ENCODE measurements around the gene RPS6KA5. TPM values are rescaled to one million over a fixed set of nuclear protein-coding genes. Genes with fewer than 3 reads are reported as not detected.
"Not testable (repeated sequence)": the region's sequence is repeated elsewhere in the genome, so short reads cannot be mapped to it uniquely, and the experiment has no call there.

The RPS6KA5 gene
- polyA plus RNA-seq, 4 donors, result 7.4 to 8.9 (median 7.8) TPM

GRCh38 chr14:90991690-90992443 is 68.6 kb downstream of the RPS6KA5 start:
- DNase-seq (ENCODE audit: low read depth in 4 of 4, low spot score in 3 of 4), result no peak

GRCh38 chr14:90990141-90990540 is 70.3 kb downstream of the RPS6KA5 start:
- DNase-seq (ENCODE audit: low read depth in 4 of 4, low spot score in 3 of 4), result no peak

- DNase-seq (ENCODE audit: low read depth in 4 of 4, low spot score in 3 of 4), result no peak
These were observed 73.3 kb downstream of the RPS6KA5 start for GRCh38 chr14:90987140-90987539.

GRCh38 chr14:90986510-90986909 is 73.9 kb downstream of the RPS6KA5 start:
- no peak for DNase-seq (ENCODE audit: low read depth in 4 of 4, low spot score in 3 of 4)

GRCh38 chr14:90985601-90986242 is 74.7 kb downstream of the RPS6KA5 start:
- no peak for DNase-seq (ENCODE audit: low read depth in 4 of 4, low spot score in 3 of 4)

GRCh38 chr14:90983560-90983959 is 76.9 kb downstream of the RPS6KA5 start:
- DNase-seq (ENCODE audit: low read depth in 4 of 4, low spot score in 3 of 4), result no peak

GRCh38 chr14:90981636-90982035 is 78.8 kb downstream of the RPS6KA5 start:
- no peak for DNase-seq (ENCODE audit: low read depth in 4 of 4, low spot score in 3 of 4)

- DNase-seq (ENCODE audit: low read depth in 4 of 4, low spot score in 3 of 4), result not testable (repeated sequence)
These were observed 79.8 kb downstream of the RPS6KA5 start for GRCh38 chr14:90980636-90981035.

- no peak for DNase-seq (ENCODE audit: low read depth in 4 of 4, low spot score in 3 of 4)
These were observed 80.9 kb downstream of the RPS6KA5 start for GRCh38 chr14:90979515-90979914.

- DNase-seq (ENCODE audit: low read depth in 4 of 4, low spot score in 3 of 4), result no peak
These were observed 84.3 kb downstream of the RPS6KA5 start for GRCh38 chr14:90976101-90976500.

GRCh38 chr14:90971687-90972086 is 88.8 kb downstream of the RPS6KA5 start:
- no peak for DNase-seq (ENCODE audit: low read depth in 4 of 4, low spot score in 3 of 4)

GRCh38 chr14:90970167-90970600 is 90.3 kb downstream of the RPS6KA5 start:
- DNase-seq (ENCODE audit: low read depth in 4 of 4, low spot score in 3 of 4), result no peak

- no peak for DNase-seq (ENCODE audit: low read depth in 4 of 4, low spot score in 3 of 4)
These were observed 90.8 kb downstream of the RPS6KA5 start for GRCh38 chr14:90969531-90970166.

GRCh38 chr14:90968025-90968424 is 92.4 kb downstream of the RPS6KA5 start:
- DNase-seq (ENCODE audit: low read depth in 4 of 4, low spot score in 3 of 4), result no peak

GRCh38 chr14:90966493-90966892 is 93.9 kb downstream of the RPS6KA5 start:
- no peak for DNase-seq (ENCODE audit: low read depth in 4 of 4, low spot score in 3 of 4)

GRCh38 chr14:90965765-90966164 is 94.7 kb downstream of the RPS6KA5 start:
- DNase-seq (ENCODE audit: low read depth in 4 of 4, low spot score in 3 of 4), result no peak

- no peak for DNase-seq (ENCODE audit: low read depth in 4 of 4, low spot score in 3 of 4)
These were observed 97.1 kb downstream of the RPS6KA5 start for GRCh38 chr14:90963343-90963742.

- no peak for DNase-seq (ENCODE audit: low read depth in 4 of 4, low spot score in 3 of 4)
These were observed 97.8 kb downstream of the RPS6KA5 start for GRCh38 chr14:90962505-90963109.

- DNase-seq (ENCODE audit: low read depth in 4 of 4, low spot score in 3 of 4), result no peak
These were observed 99.6 kb downstream of the RPS6KA5 start for GRCh38 chr14:90960818-90961217.

- DNase-seq (ENCODE audit: low read depth in 4 of 4, low spot score in 3 of 4), result no peak
These were observed 101.1 kb downstream of the RPS6KA5 start for GRCh38 chr14:90959344-90959743.

- DNase-seq (ENCODE audit: low read depth in 4 of 4, low spot score in 3 of 4), result no peak
These were observed 104.2 kb downstream of the RPS6KA5 start for GRCh38 chr14:90956273-90956672.

Measured in left renal pelvis (tissue), 4 donors.